H9 (cell line): ENCODE measurements around the gene YEATS2. TPM values are rescaled to one million over a fixed set of nuclear protein-coding genes. Genes with fewer than 3 reads are reported as not detected.
"Not testable (repeated sequence)": the region's sequence is repeated elsewhere in the genome, so short reads cannot be mapped to it uniquely, and the experiment has no call there.

Source experiments
- DNase-seq: peaks from one replicate; pipeline ENCODE4 v3.0.0-alpha.2; 2017
- H2AFZ ChIP-seq: one replicate; pipeline ENCODE4 v1.6.1; 2013; ENCODE audit warnings: mild to moderate bottlenecking, low read length, control low read depth, moderate library complexity
- H2AK5ac ChIP-seq: 2 replicates; pipeline ENCODE4 v1.6.1; 2013; ENCODE audit warnings: low read length, control low read depth, mixed read lengths; ENCODE audit not compliant: insufficient read length
- H2BK120ac ChIP-seq: one replicate; pipeline ENCODE4 v1.6.1; 2013; ENCODE audit warnings: low read depth, mild to moderate bottlenecking, low read length, control low read depth, inconsistent platforms; ENCODE audit not compliant: poor library complexity, severe bottlenecking
- H2BK12ac ChIP-seq: 2 replicates; pipeline ENCODE4 v1.6.1; 2013; ENCODE audit warnings: low read length, control low read depth, mixed read lengths, low read depth; ENCODE audit not compliant: insufficient read length
- H2BK15ac ChIP-seq: 2 replicates; pipeline ENCODE4 v1.6.1; 2013; ENCODE audit warnings: low read depth, low read length, control low read depth
- H2BK20ac ChIP-seq: one replicate; pipeline ENCODE4 v1.6.1; 2013; ENCODE audit warnings: low read depth, mild to moderate bottlenecking, low read length, control low read depth, inconsistent platforms; ENCODE audit not compliant: poor library complexity, severe bottlenecking
- H2BK5ac ChIP-seq: 2 replicates; pipeline ENCODE4 v1.6.1; 2013; ENCODE audit warnings: low read length, control low read depth, mixed read lengths; ENCODE audit not compliant: insufficient read length
- H3K14ac ChIP-seq: 2 replicates; pipeline ENCODE4 v1.6.1; 2013; ENCODE audit warnings: low read length, control low read depth; ENCODE audit not compliant: insufficient read depth
- H3K18ac ChIP-seq: 2 replicates; pipeline ENCODE4 v1.6.1; 2013; ENCODE audit warnings: low read depth, mild to moderate bottlenecking, mixed read lengths, low read length, control low read depth; ENCODE audit not compliant: insufficient read length
- H3K23ac ChIP-seq: 2 replicates; pipeline ENCODE4 v1.6.1; 2013; ENCODE audit warnings: low read length, control low read depth, mixed read lengths, low read depth; ENCODE audit not compliant: insufficient read length
- H3K23me2 ChIP-seq: 2 replicates; pipeline ENCODE4 v1.6.1; 2013; ENCODE audit warnings: low read depth, mild to moderate bottlenecking, mixed read lengths, low read length, control low read depth; ENCODE audit not compliant: insufficient read length, poor library complexity, severe bottlenecking
- H3K27ac ChIP-seq: 2 replicates; pipeline ENCODE4 v1.5.1; 2013; ENCODE audit warnings: low read length, control low read depth, mixed read lengths, low read depth; ENCODE audit not compliant: insufficient read length
- H3K27me3 ChIP-seq: 2 replicates; pipeline ENCODE4 v1.6.1; 2013; ENCODE audit warnings: low read length, control low read depth, inconsistent platforms; ENCODE audit not compliant: insufficient read depth
- H3K4ac ChIP-seq: 2 replicates; pipeline ENCODE4 v1.6.1; 2013; ENCODE audit warnings: low read depth, mild to moderate bottlenecking, control low read depth, inconsistent platforms, low read length, moderate library complexity
- H3K4me1 ChIP-seq: 2 replicates; pipeline ENCODE4 v1.6.1; 2013; ENCODE audit warnings: low read length, control low read depth, inconsistent platforms; ENCODE audit not compliant: insufficient read depth
- H3K4me2 ChIP-seq: 2 replicates; pipeline ENCODE4 v1.6.1; 2013; ENCODE audit warnings: low read length, control low read depth, mixed read lengths; ENCODE audit not compliant: insufficient read length, insufficient read depth
- H3K56ac ChIP-seq: 2 replicates; pipeline ENCODE4 v1.6.1; 2013; ENCODE audit warnings: low read depth, mild to moderate bottlenecking, mixed read lengths, low read length, control low read depth; ENCODE audit not compliant: insufficient read length
- H3K79me1 ChIP-seq: 2 replicates; pipeline ENCODE4 v1.6.1; 2013; ENCODE audit warnings: low read depth, mild to moderate bottlenecking, moderate library complexity, low read length, control low read depth, inconsistent platforms; ENCODE audit not compliant: insufficient read depth, poor library complexity, severe bottlenecking
- H3K79me2 ChIP-seq: 2 replicates; pipeline ENCODE4 v1.6.1; 2013; ENCODE audit warnings: low read length, control low read depth, inconsistent platforms; ENCODE audit not compliant: insufficient read depth
- H3K9ac ChIP-seq: 2 replicates; pipeline ENCODE4 v1.6.1; 2013; ENCODE audit warnings: low read length, control low read depth, mixed read lengths; ENCODE audit not compliant: insufficient read length; ENCODE audit errors: extremely low read depth
- H3K9me3 ChIP-seq: one replicate; pipeline ENCODE4 v1.6.1; 2013; ENCODE audit warnings: low read depth, low read length, inconsistent platforms; ENCODE audit not compliant: control insufficient read depth
- H3T11ph ChIP-seq: one replicate; pipeline ENCODE4 v1.6.1; 2013; ENCODE audit warnings: mild to moderate bottlenecking, low read length, control low read depth, inconsistent platforms
- H4K20me1 ChIP-seq: one replicate; pipeline ENCODE4 v1.6.1; 2013; ENCODE audit not compliant: control insufficient read depth, insufficient read length, insufficient read depth
- H4K5ac ChIP-seq: 2 replicates; pipeline ENCODE4 v1.6.1; 2013; ENCODE audit warnings: low read depth, mild to moderate bottlenecking, mixed read lengths, low read length, control low read depth; ENCODE audit not compliant: insufficient read length
- H4K8ac ChIP-seq: replicated peaks from 2 replicates; pipeline ENCODE4 v1.6.1; 2013; ENCODE audit warnings: low read length, control low read depth, mixed read lengths, low read depth; ENCODE audit not compliant: insufficient read length
- H4K91ac ChIP-seq: 2 replicates; pipeline ENCODE4 v1.6.1; 2013; ENCODE audit warnings: low read depth, mild to moderate bottlenecking, moderate library complexity, mixed read lengths, low read length, control low read depth; ENCODE audit not compliant: insufficient read length
- H3K27ac Mint-ChIP-seq, 3 experiments: 2 replicates in 2 of 3; 3 replicates in 1 of 3; pipeline ENCODE4 v1.8.0; 2020 to 2021; ENCODE audit warnings: mixed read lengths in 3 of 3, mild to moderate bottlenecking in 1 of 3, moderate library complexity in 1 of 3
- H3K27me3 Mint-ChIP-seq: 2 replicates; pipeline ENCODE4 v1.8.0; 2021; ENCODE audit warnings: low read depth, mild to moderate bottlenecking, moderate library complexity, mixed read lengths
- H3K36me3 Mint-ChIP-seq, 3 experiments: 2 replicates in 2 of 3; 3 replicates in 1 of 3; pipeline ENCODE4 v1.8.0; 2020 to 2021; ENCODE audit warnings: low read depth in 3 of 3, mixed read lengths in 3 of 3; ENCODE audit not compliant: insufficient read depth in 1 of 3
- H3K4me1 Mint-ChIP-seq, 2 experiments: 2 replicates each; pipeline ENCODE4 v1.8.0; 2020; ENCODE audit warnings: mixed read lengths in 2 of 2
- H3K4me3 Mint-ChIP-seq, 2 experiments: 2 replicates in 1 of 2; 3 replicates in 1 of 2; pipeline ENCODE4 v1.8.0; 2020 to 2021; ENCODE audit warnings: mild to moderate bottlenecking in 2 of 2, mixed read lengths in 2 of 2, moderate library complexity in 1 of 2
- H3K9me3 Mint-ChIP-seq, 2 experiments: 2 replicates in 1 of 2; 3 replicates in 1 of 2; pipeline ENCODE4 v1.8.0; 2020; ENCODE audit warnings: mild to moderate bottlenecking in 2 of 2, mixed read lengths in 2 of 2, moderate library complexity in 1 of 2
- CTCF ChIP-seq: fragments of 200-600 bp; sonication (generic); conservative IDR thresholded peaks from 3 replicates; pipeline ENCODE4 v1.8.0; 2021; ENCODE audit warnings: antibody characterized with exemption, mild to moderate bottlenecking
- WGBS: extraction: QIAGEN DNeasy Blood & Tissue Kit; methylation state at CpG from one replicate; pipeline ENCODE4 v1.1.7; 2013; ENCODE audit warnings: missing lambda C conversion rate, low lambda C conversion rate, mixed read lengths; ENCODE audit not compliant: insufficient read length; ENCODE audit errors: extremely low coverage; 5-methylcytosine and 5-hydroxymethylcytosine counted together
- total RNA-seq: library from RNA; stranded (reverse); gene quantifications from 2 replicates; pipeline ENCODE4 v1.2.1, GENCODE V29; 2021

Gene YEATS2
- total RNA-seq, 1 experiment from 2014 or later: 40.3 TPM

GRCh38 chr3:183737116-183737515 is 39.5 kb downstream of the YEATS2 start:
- H3K27me3 Mint-ChIP-seq: no peaks in the 10 kb centered on the region
- Histone ChIP-seq H4K20me1 (no peaks in the 10 kb centered on the region), H3K4ac (no peak overlapping the region), H2BK120ac (no peak overlapping the region), H3K23ac (no peak overlapping the region), H2BK20ac (no peak overlapping the region), H3K18ac (no peak overlapping the region), H3K27me3 (no peaks in the 10 kb centered on the region), H2BK15ac (no peak overlapping the region), H4K91ac (no peak overlapping the region), H2AFZ (no peak overlapping the region), H3K9ac (no peak overlapping the region), H3K4me2 (no peak overlapping the region), H3K9me3 (no peaks in the 10 kb centered on the region), H3K56ac (no peak overlapping the region), H2AK5ac (no peak overlapping the region), H3T11ph (no peak overlapping the region), H3K79me1 (no peaks in the 10 kb centered on the region), H3K4me1 (no peaks in the 10 kb centered on the region), H2BK5ac (no peak overlapping the region), H2BK12ac (no peak overlapping the region), H4K8ac (no peak overlapping the region), H3K79me2 (no peaks in the 10 kb centered on the region), H3K23me2 (no peaks in the 10 kb centered on the region), H4K5ac (no peak overlapping the region), H3K14ac (no peak overlapping the region), H3K27ac (no peak overlapping the region)
- peaks cover 0 to 5% of the 10 kb centered on the region in 2 experiments; a peak in 1 of 5 replicates for H3K9me3 Mint-ChIP-seq
- H3K27ac Mint-ChIP-seq: no peak overlapping the region
- no peak for DNase-seq
- peaks cover 43 to 76% (median 76%) of the 10 kb centered on the region in 3 experiments for H3K36me3 Mint-ChIP-seq
- no CpG with 5 or more reads among the region's 2 CpGs for WGBS
- no peak overlapping the region for H3K4me3 Mint-ChIP-seq
- H3K4me1 Mint-ChIP-seq: peaks cover 0 to under 1% of the 10 kb centered on the region in 2 experiments; a peak in 2 of 4 replicates
- no peak for TF ChIP-seq CTCF

GRCh38 chr3:183740154-183740553 is 42.6 kb downstream of the YEATS2 start:
- H3K9ac ChIP-seq, H4K5ac ChIP-seq, H3K27ac Mint-ChIP-seq, H3K4ac ChIP-seq, H3K27me3 Mint-ChIP-seq, H2AFZ ChIP-seq, H3K4me3 Mint-ChIP-seq, H3K23me2 ChIP-seq, H4K20me1 ChIP-seq, H2BK15ac ChIP-seq, H2BK20ac ChIP-seq, H3K56ac ChIP-seq, H3K27me3 ChIP-seq, H4K8ac ChIP-seq, H4K91ac ChIP-seq, DNase-seq, H2AK5ac ChIP-seq, H3K79me1 ChIP-seq, H3K14ac ChIP-seq, H3K23ac ChIP-seq, H3K18ac ChIP-seq, H2BK120ac ChIP-seq, H3T11ph ChIP-seq, H2BK5ac ChIP-seq, H2BK12ac ChIP-seq, H3K4me1 ChIP-seq, H3K4me2 ChIP-seq, H3K27ac ChIP-seq, H3K79me2 ChIP-seq, H3K9me3 ChIP-seq, H3K9me3 Mint-ChIP-seq: not testable (repeated sequence)
- WGBS: no CpG with 5 or more reads among the region's 1 CpG
- Mint-ChIP-seq H3K36me3 (peaks cover 40 to 71% (median 71%) of the 10 kb centered on the region in 3 experiments), H3K4me1 (peaks cover 14 to 23% of the 10 kb centered on the region in 2 experiments)
